A549 (cell line): ENCODE data around the gene TAGAP. TPM values are rescaled to one million over a fixed set of nuclear protein-coding genes. Genes with fewer than 3 reads are reported as not detected.

Experiments
- ATAC-seq, 2 experiments: fragments of 200-7000 bp in 1 of 2; fragments of >200 bp in 1 of 2; cut with Nextera tagmentation in 1 of 2; cut with Tn5 transposase in 1 of 2; 3 replicates each; pipeline versions ENCODE4 v1.8.0 to v1.9.1; 2018 to 2020; ENCODE audit warnings: mild to moderate bottlenecking in 1 of 2, moderate library complexity in 1 of 2
- CTCF ChIA-PET: fragments of 300-600 bp; sonication (Branson Sonifier 250); formaldehyde crosslinking; extraction: SDS; loops from one replicate; lab custom pipeline; 2021; ENCODE audit warnings: antibody characterized with exemption, inconsistent platforms; lab: Yijun Ruan, JAX
- POLR2A ChIA-PET: fragments of 350-600 bp; formaldehyde crosslinking; extraction: SDS; loops from one replicate; lab custom pipeline; 2021; ENCODE audit warnings: antibody characterized with exemption, inconsistent platforms; lab: Yijun Ruan, JAX
- DNase-seq, 2 experiments: peaks; one replicate each; pipeline versions ENCODE4 v3.0.0 to v3.0.0-alpha.2; 2011 to 2016; ENCODE audit warnings: low read depth in 1 of 2, low spot score in 1 of 2
- FAIRE-seq: peaks from 2 replicates; lab custom pipeline; 2011; peaks lifted over from hg19 to GRCh38; lab: Jason Lieb, UNC
- H3K27ac ChIP-seq, 2 experiments: fragments of >200 bp; sonication (Bioruptor Twin); formaldehyde crosslinking; 3 replicates each; pipeline ENCODE4 v1.5.1; 2016 to 2017
- H3K4me1 ChIP-seq: fragments of >200 bp; sonication (Bioruptor Twin); formaldehyde crosslinking; 3 replicates; pipeline ENCODE4 v1.6.1; 2016
- H3K4me2 ChIP-seq: fragments of >200 bp; sonication (Bioruptor Twin); formaldehyde crosslinking; 3 replicates; pipeline ENCODE4 v1.6.1; 2016
- H3K4me3 ChIP-seq: fragments of >200 bp; sonication (Bioruptor Twin); formaldehyde crosslinking; 3 replicates; pipeline ENCODE4 v1.5.1; 2016
- H3K9me3 ChIP-seq: fragments of >200 bp; sonication (Bioruptor Twin); formaldehyde crosslinking; 3 replicates; pipeline ENCODE4 v1.6.1; 2016
- BHLHE40 ChIP-seq: IDR thresholded peaks from 2 replicates; pipeline ENCODE4 v1.6.1; 2012; ENCODE audit warnings: low read depth, low read length, inconsistent platforms
- CHD4 ChIP-seq: fragments of 200-600 bp; sonication (generic); IDR thresholded peaks from 2 replicates; pipeline ENCODE4 v1.6.1; 2016; ENCODE audit warnings: antibody characterized with exemption, mild to moderate bottlenecking, borderline replicate concordance
- EP300 ChIP-seq, 2 experiments: fragments of >200 bp; sonication (Bioruptor Twin); formaldehyde crosslinking; IDR thresholded peaks; 2 replicates in 1 of 2; 3 replicates in 1 of 2; pipeline ENCODE4 v1.6.1; 2016 to 2017
- ESRRA ChIP-seq: fragments of 150-350 bp; IDR thresholded peaks from 2 replicates; pipeline ENCODE4 v1.6.1; 2014; ENCODE audit warnings: mild to moderate bottlenecking, low read length, borderline replicate concordance
- FOSL2 ChIP-seq, 2 experiments: fragments of 450-650 bp in 1 of 2; fragments of >200 bp in 1 of 2; sonication (Bioruptor Twin) in 1 of 2; formaldehyde crosslinking; IDR thresholded peaks; 2 replicates each; pipeline versions ENCODE4 v1.5.0 to v1.6.1; 2016 to 2020; ENCODE audit warnings: mild to moderate bottlenecking in 1 of 2, moderate library complexity in 1 of 2
- HEYL ChIP-seq: fragments of 250-450 bp; sonication (Bioruptor Pico); IDR thresholded peaks from 2 replicates; pipeline ENCODE4 v1.8.0; 2021; ENCODE audit warnings: mild to moderate bottlenecking, moderate library complexity
- HOXB5 ChIP-seq: fragments of 250-450 bp; sonication (Bioruptor Pico); IDR thresholded peaks from 2 replicates; pipeline ENCODE4 v1.5.0; 2020; ENCODE audit warnings: mild to moderate bottlenecking, moderate library complexity
- JUN ChIP-seq, 2 experiments: fragments of >200 bp; sonication (Bioruptor Twin); formaldehyde crosslinking; IDR thresholded peaks; 2 replicates in 1 of 2; 3 replicates in 1 of 2; pipeline ENCODE4 v1.6.1; 2016 to 2017
- MAFK ChIP-seq: fragments of 450-650 bp; IDR thresholded peaks from 2 replicates; pipeline ENCODE4 v1.6.1; 2014; ENCODE audit not compliant: partially characterized antibody
- MAZ ChIP-seq: fragments of 150-350 bp; IDR thresholded peaks from 2 replicates; pipeline ENCODE4 v1.6.1; 2014; ENCODE audit warnings: antibody characterized with exemption, low read depth, low read length, borderline replicate concordance
- NFE2L2 ChIP-seq: fragments of 150-350 bp; conservative IDR thresholded peaks from 2 replicates; pipeline ENCODE4 v1.6.1; 2014; ENCODE audit warnings: low read length
- NPAS2 ChIP-seq: fragments of 250-450 bp; sonication (Bioruptor Pico); IDR thresholded peaks from 2 replicates; pipeline ENCODE4 v1.8.0; 2022; ENCODE audit warnings: mild to moderate bottlenecking, moderate library complexity, borderline replicate concordance
- NR3C1 ChIP-seq: fragments of >200 bp; sonication (Bioruptor Twin); formaldehyde crosslinking; IDR thresholded peaks from 3 replicates; pipeline ENCODE4 v1.6.1; 2017
- POLR2AphosphoS2 ChIP-seq: conservative IDR thresholded peaks from 2 replicates; pipeline ENCODE4 v1.6.1; 2012; ENCODE audit warnings: low read length, improper control_type of control experiment, inconsistent platforms
- RAD21 ChIP-seq, 2 experiments: fragments of >200 bp in 1 of 2; sonication (Bioruptor Twin) in 1 of 2; formaldehyde crosslinking in 1 of 2; IDR thresholded peaks in 1 of 2; conservative IDR thresholded peaks in 1 of 2; 2 replicates in 1 of 2; 3 replicates in 1 of 2; pipeline ENCODE4 v1.6.1; 2012 to 2018; ENCODE audit warnings: inconsistent platforms in 1 of 2
- RARB ChIP-seq: fragments of 250-450 bp; sonication (Bioruptor Pico); IDR thresholded peaks from 2 replicates; pipeline ENCODE4 v1.8.0; 2021; ENCODE audit warnings: mild to moderate bottlenecking, moderate library complexity
- RCOR1 ChIP-seq: fragments of 150-350 bp; IDR thresholded peaks from 2 replicates; pipeline ENCODE4 v1.6.1; 2014; ENCODE audit warnings: antibody characterized with exemption, low read length, low read depth
- RNF2 ChIP-seq: fragments of 200-600 bp; sonication (generic); IDR thresholded peaks from 2 replicates; pipeline ENCODE4 v1.6.1; 2016; ENCODE audit warnings: low read depth, mild to moderate bottlenecking, antibody characterized with exemption, moderate library complexity, borderline replicate concordance
- ZFP36 ChIP-seq: fragments of 450-650 bp; IDR thresholded peaks from 2 replicates; pipeline ENCODE4 v1.6.1; 2014; ENCODE audit warnings: borderline replicate concordance; ENCODE audit not compliant: partially characterized antibody
- ZNF302 ChIP-seq: fragments of 250-450 bp; sonication (Bioruptor Pico); IDR thresholded peaks from 2 replicates; pipeline ENCODE4 v1.9.0; 2021; ENCODE audit warnings: inconsistent platforms, mild to moderate bottlenecking, moderate library complexity
- WGBS: methylation state at CpG from one replicate; pipeline ENCODE4 v1.1.6; 2017; ENCODE audit errors: missing lambda C conversion rate; 5-methylcytosine and 5-hydroxymethylcytosine counted together
- polyA plus RNA-seq, 4 experiments: library from polyadenylated mRNA; depleted of rRNA in 3 of 4; stranded (reverse); fragments of >200 nt; fragmentation: RNase III in 1 of 4; extraction: RNeasy Plus Mini Kit Qiagen cat#74134 plus additional on column Dnase treatment in 1 of 4; gene quantifications; 2 replicates in 3 of 4; 3 replicates in 1 of 4; pipeline ENCODE4 v1.2.3, GENCODE V29; 2011 to 2017
- TF ChIP-seq, protein P1 (sequence below): fragments of >200 bp; sonication (Bioruptor Twin); formaldehyde crosslinking; IDR thresholded peaks from 2 replicates; pipeline ENCODE4 v1.6.1; 2016
- TF ChIP-seq, protein P2 (sequence below): IDR thresholded peaks from 2 replicates; pipeline ENCODE4 v1.6.1; 2012

The TAGAP gene
- polyA plus RNA-seq, 2 of the 4 experiments (the other 2 are of a cell fraction): not detected

DNA sequence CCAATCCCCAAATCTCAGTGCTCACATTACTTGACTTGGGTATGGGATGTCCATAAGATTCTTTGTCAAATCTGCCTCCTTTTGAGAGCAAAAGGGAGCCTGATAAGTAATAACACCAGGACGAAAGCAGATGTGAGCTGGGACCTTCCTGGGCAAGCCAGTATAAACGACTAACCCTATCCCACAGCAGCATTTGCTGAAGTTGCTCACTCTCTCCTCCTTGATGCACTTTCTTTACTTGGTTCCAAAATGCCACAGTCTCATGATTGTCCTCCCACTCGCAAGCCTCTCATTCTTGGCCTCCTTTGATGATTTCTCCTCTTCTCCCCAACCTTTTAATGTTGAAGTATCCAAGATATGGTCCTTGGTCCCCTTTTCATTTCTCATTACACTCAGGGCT lies 44.7 kb upstream of the TAGAP start:
- H3K9me3 ChIP-seq: no peaks in the 10 kb centered on the region
- DNase-seq (no peak), ATAC-seq (no peak), FAIRE-seq (no peak)
- WGBS: 39% methylated on average over 3 of the region's 3 CpGs
- H3K27ac ChIP-seq: no peak overlapping the region
- H3K4me3 ChIP-seq: no peak overlapping the region
- TF ChIP-seq ZFP36 (no peak), RAD21 (conservative IDR thresholded peaks at IDR 0.05 in 1 of 2, IDR thresholded peaks at IDR 0.05 in 1 of 2) (no peak), CHD4 (no peak), RARB (no peak), EP300 (IDR thresholded peaks at IDR 0.05) (no peak), MAFK (no peak), HOXB5 (CRISPR knock-in tag) (no peak), BHLHE40 (no peak)
- TF ChIP-seq, protein P1, sequence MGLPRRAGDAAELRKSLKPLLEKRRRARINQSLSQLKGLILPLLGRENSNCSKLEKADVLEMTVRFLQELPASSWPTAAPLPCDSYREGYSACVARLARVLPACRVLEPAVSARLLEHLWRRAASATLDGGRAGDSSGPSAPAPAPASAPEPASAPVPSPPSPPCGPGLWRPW: no peak
- no peaks in the 10 kb centered on the region; the same call in 2 of the 3 replicates for H3K4me1 ChIP-seq
- no peak overlapping the region for H3K4me2 ChIP-seq
- POLR2A ChIA-PET: no interaction called here
- CTCF ChIA-PET: interaction anchor here (2.8 kb wide), 1 partner anchor 15 kb away, joined by 11 read pairs; no protein-coding TSS in a partner anchor

DNA sequence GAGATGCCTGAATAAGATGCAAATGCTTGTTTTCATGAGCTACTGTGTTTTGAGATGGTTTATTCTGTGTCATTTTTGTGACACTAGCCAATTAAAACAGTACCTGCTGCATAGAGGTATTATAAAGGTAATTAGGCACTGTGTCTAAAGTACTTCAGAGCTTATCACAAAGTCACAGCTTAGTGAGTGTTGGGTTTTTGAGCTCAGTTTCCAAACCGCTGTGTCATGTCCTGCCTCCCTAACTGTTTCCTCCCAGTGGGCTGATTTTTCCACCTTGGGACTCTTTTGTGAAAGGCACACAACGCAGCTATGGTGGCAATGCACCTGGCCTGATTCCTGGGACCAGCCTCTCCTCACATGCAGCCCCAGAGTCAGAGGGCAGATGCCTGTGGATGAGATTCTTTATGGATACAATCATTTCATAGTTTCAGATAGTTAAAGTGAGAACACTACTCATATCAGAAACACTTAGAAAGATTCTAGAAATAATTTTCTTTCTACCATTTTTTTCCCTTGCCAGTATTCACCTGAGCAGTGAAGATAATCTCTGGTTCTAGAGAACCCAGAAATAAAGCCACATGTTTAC lies 41.3 kb upstream of the TAGAP start:
- H3K9me3 ChIP-seq: no peaks in the 10 kb centered on the region
- 46% methylated on average over 2 of the region's 2 CpGs for WGBS
- H3K27ac ChIP-seq: no peak overlapping the region
- FAIRE-seq: no peak
- TF ChIP-seq JUN (IDR thresholded peaks at IDR 0.05) (no peak), NR3C1 (no peak), RAD21 (conservative IDR thresholded peaks at IDR 0.05 in 1 of 2, IDR thresholded peaks at IDR 0.05 in 1 of 2) (no peak), ESRRA (no peak), RARB (no peak), NPAS2 (no peak), NFE2L2 (no peak), MAZ (no peak), ZNF302 (no peak), EP300 (IDR thresholded peaks at IDR 0.05) (no peak), HOXB5 (CRISPR knock-in tag) (no peak), RNF2 (no peak), POLR2AphosphoS2 (no peak), FOSL2 (IDR thresholded peaks at IDR 0.05) (no peak), FOSL2 (CRISPR knock-in tag; IDR thresholded peaks at IDR 0.05) (no peak), MAFK (no peak), RCOR1 (no peak)
- TF ChIP-seq, protein P2, sequence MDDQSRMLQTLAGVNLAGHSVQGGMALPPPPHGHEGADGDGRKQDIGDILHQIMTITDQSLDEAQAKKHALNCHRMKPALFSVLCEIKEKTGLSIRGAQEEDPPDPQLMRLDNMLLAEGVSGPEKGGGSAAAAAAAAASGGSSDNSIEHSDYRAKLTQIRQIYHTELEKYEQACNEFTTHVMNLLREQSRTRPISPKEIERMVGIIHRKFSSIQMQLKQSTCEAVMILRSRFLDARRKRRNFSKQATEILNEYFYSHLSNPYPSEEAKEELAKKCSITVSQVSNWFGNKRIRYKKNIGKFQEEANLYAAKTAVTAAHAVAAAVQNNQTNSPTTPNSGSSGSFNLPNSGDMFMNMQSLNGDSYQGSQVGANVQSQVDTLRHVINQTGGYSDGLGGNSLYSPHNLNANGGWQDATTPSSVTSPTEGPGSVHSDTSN: no peak
- TF ChIP-seq, all 56 proteins: peak for 0
- no peak overlapping the region for H3K4me3 ChIP-seq
- ChIA-PET CTCF (interaction anchor here (0.9 kb wide), 1 partner anchor 48 kb away, joined by 3 read pairs; no protein-coding TSS in a partner anchor), POLR2A (no interaction called here)
- no peak overlapping the region for H3K4me2 ChIP-seq
- ATAC-seq (no peak), DNase-seq (no peak)
- H3K4me1 ChIP-seq: no peaks in the 10 kb centered on the region; the same call in 2 of the 3 replicates

DNA sequence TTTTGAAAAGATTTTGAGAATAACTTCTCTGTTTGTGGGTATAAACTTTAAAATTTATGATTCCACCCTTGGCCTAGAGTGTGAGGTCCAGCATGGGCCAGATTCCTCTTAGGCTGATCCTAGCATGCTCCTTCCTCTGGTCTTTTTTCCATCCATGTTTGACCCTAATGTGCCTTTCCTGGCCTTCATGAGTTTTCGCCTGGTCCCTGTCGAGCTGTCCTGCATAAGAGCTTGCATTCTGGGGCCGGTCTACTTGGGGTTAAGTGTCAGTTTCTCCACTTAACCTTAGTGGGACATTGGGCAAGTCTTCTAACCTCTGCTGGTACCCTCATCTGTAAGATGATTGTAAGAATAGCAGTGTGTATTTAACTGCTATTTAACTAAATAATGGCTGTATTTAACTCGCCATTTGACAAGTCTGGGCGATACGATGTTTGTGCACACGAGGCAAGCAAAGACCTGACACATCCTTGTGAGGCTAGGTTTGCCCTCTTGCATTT lies 40.7 kb upstream of the TAGAP start:
- CTCF ChIA-PET: interaction anchor here (0.9 kb wide), 1 partner anchor 49 kb away, joined by 3 read pairs; no protein-coding TSS in a partner anchor
- FAIRE-seq (no peak), ATAC-seq (no peak), DNase-seq (no peak)
- Histone ChIP-seq H3K4me3 (no peak overlapping the region), H3K9me3 (no peaks in the 10 kb centered on the region), H3K4me2 (no peak overlapping the region), H3K27ac (no peak overlapping the region), H3K4me1 (no peaks in the 10 kb centered on the region; the same call in 2 of the 3 replicates)
- WGBS: 53% methylated on average over 7 of the region's 7 CpGs
- no peak for TF ChIP-seq HEYL (CRISPR knock-in tag)
- POLR2A ChIA-PET: no interaction called here
